NCI-H1694 treated with DMSO at 0.1 percent for 48 hours (cell line): ENCODE results near the gene ACAN.

ENCODE experiments used
- DNase-seq: peaks from one replicate; lab custom pipeline; 2025; lab: John Stamatoyannopoulos, UW

ACAN gene

DNA sequence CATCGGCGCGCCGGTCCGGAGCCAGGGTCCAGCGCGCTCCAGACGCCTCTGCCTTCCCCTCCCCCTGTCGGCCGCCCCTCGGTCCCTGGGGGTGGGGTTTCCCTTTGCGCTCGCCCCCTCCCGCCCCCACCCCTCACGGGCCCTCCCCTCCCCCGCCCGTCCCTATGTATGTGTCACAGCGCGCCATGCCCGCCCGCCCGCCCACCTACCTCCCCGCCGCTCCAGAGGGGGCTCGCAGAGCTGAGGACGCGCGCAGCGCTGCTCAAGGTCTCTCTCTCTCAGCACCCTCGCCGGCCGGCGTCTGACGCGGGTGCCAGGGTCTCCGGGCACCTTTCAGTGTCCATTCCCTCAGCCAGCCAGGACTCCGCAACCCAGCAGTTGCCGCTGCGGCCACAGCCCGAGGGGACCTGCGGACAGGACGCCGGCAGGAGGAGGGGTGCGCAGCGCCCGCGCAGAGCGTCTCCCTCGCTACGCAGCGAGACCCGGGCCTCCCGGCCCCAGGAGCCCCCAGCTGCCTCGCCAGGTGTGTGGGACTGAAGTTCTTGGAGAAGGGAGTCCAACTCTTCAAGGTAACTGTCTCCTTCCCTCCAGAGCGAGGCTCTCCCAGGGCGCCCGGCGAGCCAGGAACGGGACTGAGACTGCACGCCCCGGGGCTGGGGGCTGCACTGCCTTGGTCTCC lies at the start of gene ACAN:
ACAN (plus strand) TSS at position 196 of the 679 bp plus-strand sequence. CDS start 32,771 bp downstream, outside the sequence.
- DNase-seq: no peak

DNA sequence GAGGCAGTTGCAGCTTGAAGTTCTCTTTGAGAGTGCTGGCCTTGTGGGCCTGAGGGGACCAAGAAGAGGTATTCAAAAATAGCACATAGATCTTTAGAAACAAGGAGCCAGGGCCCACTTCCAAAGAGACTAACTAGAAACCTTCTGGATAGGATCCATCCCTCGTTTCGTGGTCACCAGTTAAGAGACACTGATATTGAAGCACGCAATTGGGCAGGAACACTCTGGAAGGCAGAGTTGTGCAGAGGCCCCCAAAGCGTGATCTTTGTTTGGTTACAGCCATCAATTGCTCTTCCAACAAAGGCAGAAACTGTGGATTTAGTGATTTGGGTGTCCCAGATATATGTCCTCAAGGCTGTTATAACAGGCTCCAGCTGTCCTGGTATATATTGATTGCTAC lies 46.7 kb upstream of the ACAN start:
- no peak for DNase-seq

DNA sequence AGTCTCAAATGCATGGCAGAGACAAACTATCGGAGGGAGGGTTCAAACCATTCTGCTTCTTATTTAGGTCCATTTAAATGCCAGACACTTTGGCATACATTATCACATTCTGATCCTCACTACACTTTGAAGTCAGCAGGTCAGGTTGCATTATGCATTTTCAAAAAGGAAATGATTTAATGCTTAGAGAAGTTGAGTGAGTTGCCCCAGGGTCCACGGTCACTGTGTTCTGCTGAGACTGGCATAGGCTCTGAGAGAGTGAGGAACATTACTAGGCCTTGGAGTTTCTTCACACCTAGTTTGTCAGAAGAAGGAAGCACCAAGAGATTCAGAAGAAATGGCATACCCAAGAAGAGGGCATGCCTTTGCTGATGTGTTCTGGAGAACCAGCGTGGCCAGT lies 46.3 kb upstream of the ACAN start:
- no peak for DNase-seq

DNA sequence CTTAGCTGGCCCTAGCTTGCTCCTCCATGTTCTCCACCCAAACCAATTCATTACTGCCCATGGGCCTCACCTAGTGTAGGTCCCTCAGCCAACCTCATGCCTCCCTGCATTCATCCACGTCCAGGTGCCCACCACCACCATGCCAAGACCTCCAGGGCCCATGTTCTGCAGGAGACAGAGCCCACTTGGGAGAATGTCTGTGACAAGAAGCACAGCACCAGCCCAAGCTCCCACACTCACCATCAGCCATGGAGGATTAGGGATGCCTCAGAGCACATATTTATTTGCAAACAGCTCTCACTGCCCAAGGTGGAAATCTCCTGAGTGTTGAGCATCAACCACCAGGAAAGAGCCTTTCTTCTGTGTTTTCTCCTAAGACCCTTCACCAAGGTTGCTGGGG lies 43.4 kb upstream of the ACAN start:
- DNase-seq: no peak

DNA sequence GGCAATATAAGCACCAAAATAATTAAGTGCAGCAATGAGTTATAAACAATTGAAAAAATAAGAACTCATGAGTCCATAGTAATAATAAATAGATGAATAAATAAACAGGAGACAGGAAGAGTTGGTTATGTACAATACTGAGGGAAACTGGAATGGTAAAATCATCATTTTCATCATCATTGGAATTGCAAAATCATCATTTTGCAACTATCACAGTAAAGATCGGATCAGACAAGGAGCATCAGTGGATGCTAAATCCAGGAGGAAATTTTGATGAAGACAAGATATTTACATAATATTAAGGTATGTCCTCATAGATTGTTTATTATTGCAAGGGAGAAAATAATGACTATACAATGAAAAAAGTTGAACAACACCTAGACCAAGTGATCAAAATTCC lies 38.8 kb upstream of the ACAN start:
- DNase-seq: no peak

DNA sequence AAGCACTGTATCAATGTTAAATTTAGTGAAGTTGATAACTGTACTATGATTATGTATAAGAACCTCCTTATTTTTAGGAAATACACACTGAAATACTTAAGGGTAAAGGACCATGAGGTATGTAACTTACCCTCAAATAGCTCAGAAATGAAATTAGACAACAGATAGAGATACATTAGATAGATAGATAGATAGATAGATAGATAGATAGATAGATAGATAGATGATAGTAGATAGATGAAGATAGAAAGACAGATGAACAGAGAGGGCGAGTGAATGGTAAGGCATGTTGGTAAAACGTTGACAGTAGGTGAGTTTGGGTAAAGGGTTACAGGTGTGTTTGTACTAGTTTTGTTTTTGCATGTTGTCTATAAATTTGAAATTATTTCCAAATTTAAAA lies 38.0 kb upstream of the ACAN start:
- no peak for DNase-seq

DNA sequence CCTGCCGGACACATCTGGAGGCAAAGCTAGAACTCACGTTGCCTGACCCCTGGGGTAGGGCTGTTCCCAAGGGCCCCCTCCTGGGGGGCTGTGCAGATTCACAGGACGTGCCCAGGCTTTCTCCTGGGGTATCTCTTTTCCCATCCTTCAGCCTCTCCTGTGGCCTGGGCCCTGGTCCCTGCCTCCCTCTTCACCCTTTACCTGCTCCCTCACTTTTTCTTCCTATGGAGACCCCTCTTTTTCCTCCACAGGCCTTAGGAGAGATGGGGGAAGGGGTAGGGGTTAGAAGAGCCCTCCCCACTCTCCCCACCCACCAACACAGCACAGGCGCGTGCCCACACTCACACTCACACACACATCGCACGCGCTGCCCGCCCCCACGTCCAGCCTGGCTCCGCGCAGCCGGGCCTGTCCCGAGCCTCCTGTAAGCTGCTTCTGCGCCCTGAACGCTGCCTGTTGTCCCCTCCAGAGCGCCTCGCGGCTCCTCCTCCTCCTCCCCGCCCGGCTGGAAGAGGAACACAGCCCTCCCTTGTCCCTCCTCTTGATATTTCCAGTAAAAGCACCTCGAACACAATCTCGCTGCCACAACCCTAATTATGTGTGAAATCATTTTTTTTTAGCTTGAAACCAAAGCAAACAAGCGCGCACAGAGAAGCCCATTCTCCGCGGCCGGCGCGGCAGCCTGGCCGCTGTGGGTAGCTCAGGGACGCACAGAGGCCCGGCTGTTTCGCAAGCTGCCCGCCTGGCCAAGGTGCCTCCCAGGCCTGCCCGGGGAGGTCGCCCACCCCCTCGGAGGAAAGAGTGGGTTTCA lies 33.9 kb upstream of the ACAN start:
- no peak for DNase-seq

DNA sequence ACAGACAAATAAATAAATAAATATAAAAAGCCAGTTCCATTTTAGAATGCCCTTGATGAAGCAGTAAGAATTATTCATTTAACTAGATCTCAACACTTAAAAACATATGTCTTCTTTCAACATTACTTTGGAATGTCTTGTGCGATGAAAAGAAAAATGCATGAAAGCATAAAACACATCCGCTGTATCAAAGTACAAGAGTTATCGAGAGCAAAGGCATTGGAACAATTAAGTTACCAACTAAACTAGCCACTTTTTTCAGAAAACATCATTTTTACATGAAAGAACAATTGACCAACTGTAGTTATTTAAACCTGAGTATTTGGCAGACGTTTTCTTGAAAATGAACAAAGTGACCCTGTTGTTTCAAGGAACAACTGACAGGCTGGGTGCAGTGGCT lies 27.5 kb upstream of the ACAN start:
- DNase-seq: no peak

DNA sequence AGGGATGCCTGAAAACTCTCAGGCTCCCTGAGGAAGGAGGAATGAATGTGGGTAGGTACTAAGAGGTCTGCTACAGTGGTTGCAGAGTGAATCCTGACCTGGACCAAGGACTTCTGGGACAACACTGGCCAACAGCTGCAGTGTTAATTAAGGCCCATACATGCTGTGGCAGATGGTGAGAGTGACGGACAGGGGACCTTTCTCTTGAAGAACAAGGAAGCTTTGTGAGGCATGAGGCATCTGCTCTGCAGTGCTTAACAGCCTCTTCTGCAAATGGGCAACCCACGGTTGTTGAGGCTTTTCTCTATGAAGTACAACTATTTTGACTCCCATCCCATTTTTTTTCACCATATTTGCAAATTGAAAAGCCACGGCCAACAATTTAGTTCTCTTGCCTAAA lies 26.6 kb upstream of the ACAN start:
- no peak for DNase-seq

DNA sequence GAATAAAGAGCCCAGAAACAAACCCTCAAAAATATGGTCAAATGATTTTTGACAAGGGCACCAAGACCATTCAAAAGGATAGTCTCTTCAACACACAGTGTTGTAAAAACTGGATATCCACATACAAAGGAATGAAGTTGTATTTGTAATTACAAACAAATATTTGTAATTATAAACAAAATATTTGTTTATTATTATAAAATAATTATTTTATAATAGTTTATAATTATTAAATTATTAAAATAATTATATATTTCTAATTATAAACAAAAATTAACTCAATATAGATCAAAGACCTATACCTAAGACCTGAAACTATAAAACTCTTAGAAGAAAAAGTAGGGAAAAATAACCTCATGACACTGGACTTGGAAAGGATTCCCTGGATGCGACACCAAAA lies 23.3 kb upstream of the ACAN start:
- no peak for DNase-seq

DNA sequence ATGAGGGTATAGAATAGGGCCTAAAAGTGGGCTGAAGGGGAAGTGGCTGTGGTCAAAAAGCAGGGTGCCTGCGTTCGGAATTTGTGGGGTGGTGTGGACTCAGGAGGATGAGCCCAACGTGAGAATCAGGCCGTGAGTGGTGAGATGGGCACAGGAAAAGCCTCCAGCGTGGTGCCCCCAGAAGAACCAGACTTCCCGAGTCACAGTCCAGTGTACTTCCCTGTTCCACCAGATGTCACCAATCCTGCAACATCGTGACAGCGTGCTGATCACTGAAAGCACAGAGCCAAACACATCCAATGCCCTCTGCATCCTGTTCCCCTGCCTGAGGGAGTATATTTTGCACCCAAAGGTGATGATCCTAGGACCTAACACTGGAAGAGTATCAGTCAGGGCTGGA lies 20.8 kb upstream of the ACAN start:
- no peak for DNase-seq

DNA sequence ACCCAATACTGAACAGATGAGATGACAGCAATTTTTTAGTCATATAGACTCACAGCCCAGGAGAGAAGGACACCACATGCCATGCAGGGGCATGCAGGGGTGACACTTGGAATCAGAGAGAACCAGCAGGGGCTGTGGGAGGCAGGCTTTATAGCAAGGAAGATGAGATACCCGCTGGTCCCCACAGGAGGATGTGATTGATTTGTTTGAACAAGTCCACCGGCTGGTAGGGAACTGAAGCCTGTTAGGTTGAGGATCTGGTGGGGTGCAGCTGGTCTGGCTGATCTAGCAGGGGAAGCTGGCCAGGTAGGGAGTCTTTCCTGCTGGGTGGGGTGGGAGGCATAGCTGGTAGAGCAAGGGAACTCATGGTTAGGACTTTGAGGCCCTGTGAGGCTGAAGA lies 18.0 kb upstream of the ACAN start:
- no peak for DNase-seq

DNA sequence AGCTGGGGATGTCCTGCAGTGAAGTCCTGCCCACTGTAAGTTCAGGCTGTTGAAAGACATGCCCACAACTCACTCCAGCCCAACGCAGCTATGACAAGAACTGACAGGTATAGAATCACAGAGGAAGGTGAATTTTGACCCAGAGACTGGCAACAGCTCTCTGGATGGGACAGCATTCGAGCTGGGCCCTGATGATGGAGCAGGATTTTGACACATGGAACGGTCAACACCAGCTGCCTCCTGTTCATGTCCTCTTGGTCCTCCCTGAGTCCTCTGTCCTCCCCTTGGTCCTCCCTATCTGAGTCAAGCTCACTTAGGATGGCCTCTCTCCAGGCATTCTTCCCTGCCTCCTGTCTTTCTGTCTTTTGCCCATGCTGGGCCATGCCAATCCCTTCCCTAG lies 15.2 kb upstream of the ACAN start:
- no peak for DNase-seq

DNA sequence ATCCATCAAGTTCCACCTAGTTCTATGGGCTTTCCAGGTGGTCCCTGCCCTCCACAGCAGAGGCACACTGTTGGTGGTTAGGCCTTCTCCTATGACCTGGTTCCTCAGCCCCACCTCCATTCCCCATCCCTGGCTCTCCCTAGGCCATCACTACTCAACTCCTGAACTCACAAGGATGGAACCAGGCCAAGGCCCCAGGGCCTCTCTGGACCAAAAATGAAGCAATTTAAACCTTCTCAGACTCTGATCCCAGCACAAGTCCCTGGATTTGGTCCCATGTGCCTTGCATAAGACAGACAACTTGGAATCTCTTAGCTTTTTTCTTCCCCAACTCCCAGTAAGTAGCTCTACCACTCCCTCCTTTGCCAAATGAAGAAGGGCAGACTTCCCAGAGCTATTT lies 14.4 kb upstream of the ACAN start:
- no peak for DNase-seq

DNA sequence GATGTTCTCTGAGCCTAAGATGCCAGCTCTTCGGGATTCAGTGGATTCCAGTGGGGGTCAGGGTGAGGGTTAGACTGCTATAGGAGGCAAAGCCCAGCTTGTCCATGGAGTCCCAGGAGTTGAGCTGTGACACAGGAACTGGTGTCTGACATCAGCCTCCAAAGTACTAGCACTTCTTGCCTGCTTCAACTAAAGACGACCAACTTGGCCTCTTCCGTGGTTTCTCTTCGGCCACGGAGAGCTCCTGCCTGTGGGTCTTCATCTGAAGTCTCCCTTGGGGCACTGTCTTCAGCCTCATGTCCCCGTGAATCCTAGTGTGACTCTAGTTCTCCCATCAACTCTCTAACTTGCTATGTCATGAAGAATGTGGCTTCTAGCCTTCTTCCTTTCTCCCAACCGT lies 12.8 kb upstream of the ACAN start:
- no peak for DNase-seq

DNA sequence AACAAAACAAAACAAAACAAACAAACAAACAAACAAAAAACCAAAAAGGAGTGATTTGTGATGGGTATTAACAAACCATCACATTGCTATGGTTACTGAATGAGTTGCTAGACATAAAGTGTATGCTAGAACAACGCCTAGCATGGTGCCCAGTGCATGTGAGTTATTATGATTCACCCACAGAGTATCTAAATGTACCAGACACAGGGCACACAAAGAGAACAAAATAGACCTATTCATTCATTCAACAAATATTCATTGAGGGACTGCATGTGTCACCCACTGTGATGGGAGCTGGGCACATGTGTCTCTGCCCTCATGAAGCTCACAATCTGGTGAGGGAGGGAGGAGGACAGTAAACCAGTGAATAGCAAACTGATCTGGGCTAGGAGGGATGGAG lies 11.6 kb upstream of the ACAN start:
- no peak for DNase-seq

DNA sequence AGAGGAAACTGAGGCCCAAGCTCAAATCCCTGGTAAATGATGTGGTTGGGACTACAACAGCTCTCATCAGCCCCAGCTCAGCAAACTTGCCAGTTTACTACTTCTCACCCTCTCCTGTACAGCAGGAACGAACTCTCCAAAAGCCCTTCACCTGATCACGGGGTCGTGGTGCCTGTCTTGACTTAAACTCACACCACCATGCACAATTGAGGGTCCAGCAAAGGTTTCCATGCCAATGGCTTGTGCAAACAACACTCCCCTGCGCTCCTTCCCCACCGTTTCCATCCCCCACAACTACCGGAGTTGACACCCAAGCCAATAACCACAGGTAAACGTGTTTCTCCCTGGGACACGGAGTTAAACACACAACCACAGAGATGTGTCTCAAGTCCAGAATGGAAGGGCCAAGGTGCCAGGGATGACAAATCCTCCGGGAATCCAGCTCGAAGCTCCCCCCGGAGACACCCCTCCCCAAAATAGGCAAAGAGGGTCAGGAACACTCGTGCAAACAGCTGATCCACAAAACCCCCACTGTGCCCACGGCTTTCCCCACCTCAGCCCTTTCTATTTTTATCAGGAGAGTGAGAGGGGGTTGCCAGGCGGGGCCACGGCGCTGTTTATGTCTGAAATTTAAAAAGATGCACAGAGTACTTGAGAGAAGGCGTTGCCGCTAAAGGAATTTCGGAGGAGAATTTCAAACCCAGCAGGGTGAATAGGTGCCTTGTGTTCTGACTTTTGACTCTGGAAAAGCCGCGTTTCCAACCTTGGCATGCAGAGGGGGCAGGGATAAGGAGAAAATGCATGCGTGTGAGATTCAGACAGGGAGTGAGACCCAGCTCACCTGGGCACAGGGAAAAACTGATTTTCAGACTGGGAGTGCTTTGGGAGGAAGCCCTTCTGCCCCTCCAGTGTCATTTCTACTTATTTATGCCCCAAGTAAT lies 10.6 kb upstream of the ACAN start:
- no peak for DNase-seq

DNA sequence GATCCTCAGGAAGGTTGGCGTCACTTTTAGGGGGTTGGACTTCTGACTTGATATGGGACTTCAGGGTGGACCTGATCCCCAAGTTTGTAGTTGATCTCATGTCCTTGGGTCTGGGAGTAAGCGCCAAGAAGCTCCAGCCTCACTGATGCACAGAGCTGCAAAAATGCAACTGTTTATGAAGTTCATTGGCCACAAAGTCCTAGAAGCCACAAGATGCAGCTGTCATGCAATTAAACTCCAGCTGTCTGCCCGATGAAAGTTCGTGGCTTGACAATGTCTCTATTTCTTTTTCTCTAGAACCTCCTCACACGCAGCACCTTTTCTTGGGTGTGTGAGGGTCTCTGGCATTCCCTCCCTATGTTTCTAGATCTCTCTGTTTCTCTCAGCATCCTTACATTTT lies 9.2 kb upstream of the ACAN start:
- DNase-seq: no peak

DNA sequence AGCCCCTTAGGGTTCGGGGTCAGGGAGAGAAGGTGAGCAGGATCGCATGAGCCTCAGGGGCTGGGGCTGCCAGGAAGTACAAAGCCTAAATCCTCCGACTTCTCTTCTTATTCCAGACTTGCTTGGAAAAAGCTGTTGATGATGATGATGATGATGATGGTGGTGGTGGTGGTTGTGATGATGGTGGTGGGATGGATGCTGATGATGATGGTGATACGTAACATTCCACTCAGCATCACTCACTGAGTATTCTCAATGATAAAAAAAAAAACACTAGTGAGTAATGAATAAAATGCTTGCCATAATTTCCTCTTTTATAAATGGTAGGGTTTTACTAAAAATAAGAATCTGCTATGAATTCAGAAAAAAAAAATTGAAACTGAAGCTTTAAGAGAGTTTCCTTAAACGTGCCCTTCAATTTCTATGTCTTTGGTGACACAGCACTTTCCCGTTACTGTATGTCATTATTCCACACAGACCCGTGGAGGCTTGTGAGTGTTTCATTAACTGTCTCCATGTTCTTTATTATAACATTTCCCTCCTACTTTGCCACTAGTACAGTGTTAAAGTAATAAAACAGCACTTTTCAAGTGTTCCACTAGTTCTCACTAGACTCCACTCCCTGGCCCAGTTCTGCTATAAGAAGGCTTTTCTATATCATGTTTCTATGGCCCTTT lies 5.4 kb upstream of the ACAN start:
- no peak for DNase-seq

DNA sequence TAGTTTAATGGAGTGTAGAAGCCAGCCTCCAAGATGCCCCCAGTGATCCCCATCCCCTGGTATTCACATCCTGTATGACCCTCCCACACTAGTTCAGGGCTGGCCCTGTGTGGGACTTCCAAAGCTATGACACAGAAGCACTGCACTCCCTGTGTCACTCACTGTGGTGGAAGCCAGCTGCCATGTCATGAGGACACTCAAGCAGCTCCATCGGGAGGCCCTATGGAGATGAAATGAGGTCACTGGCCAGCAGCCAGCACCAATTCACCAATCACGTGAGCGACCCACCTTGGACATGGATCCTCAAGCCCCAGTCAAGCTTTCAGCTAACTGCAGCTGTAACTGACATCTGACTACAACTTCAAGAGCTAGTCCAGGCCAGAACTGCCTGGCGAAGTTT lies 3.9 kb upstream of the ACAN start:
- DNase-seq: no peak

DNA sequence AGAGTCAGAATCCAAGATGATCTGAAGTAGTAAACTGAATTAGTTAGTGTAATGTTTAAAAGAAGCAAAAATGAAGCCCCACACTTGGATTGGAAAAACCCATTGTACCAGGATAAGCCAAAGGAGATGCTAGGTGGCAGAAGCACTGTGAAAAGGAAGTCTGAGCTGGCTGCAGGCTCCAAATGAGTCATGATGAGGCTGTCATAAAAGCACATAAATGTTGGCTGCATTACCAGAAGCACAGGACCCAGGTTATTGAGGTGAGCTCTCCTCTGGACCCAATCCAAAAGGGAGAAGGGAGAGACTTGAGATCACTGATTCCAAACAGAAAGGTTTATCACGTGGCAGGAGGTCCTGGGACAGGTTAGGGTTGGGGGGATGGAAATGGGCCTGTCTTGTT lies 3.2 kb upstream of the ACAN start:
- no peak for DNase-seq

DNA sequence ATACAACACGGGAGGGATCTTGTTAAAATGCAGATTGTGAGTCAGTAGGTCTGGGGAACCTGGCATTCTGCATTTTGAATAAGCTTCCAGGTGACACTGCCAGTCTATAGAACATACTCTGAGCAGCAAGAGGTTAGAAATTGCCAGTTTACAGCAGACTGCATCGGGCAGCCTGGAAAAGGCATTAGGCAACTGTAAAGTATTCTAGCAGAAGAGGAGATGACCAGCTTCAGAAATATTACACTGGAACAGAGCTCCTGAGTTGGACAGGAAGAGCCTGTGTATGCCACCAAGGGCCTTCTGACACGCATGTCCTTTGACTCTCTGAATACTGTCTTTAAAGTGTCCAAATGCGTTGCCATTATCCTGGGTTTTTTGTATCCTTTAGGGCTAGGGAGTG lies 2.5 kb upstream of the ACAN start:
- no peak for DNase-seq
